ENCODE data around the gene SF3B1.
A peak's percentile ranks its signal among the peaks of the same experiment; 100 is the strongest.

Gene SF3B1

GRCh38 chr2:197450465-197450864 lies 15.6 kb upstream of the SF3B1 start:
- DNase-seq (ENCODE audit: low spot score), result no peak
- TF ChIP-seq CTCF (IDR thresholded peaks at IDR 0.05), result no peak
- Histone ChIP-seq H3K4me3 (no peak overlapping the region), H3K27ac (no peak overlapping the region)

GRCh38 chr2:197446844-197447243 lies 12.0 kb upstream of the SF3B1 start:
- TF ChIP-seq CTCF (IDR thresholded peaks at IDR 0.05), result no peak
- no peak overlapping the region for H3K27ac ChIP-seq

GRCh38 chr2:197445746-197446145 lies 10.9 kb upstream of the SF3B1 start:
- Histone ChIP-seq H3K27ac (no peak overlapping the region), H3K4me3 (no peak overlapping the region)
- no peak for TF ChIP-seq CTCF (IDR thresholded peaks at IDR 0.05)
- DNase-seq (ENCODE audit: low spot score), result no peak

More at GRCh38 chr2:197446844-197447243, 12.0 kb upstream of the SF3B1 start:
- H3K4me3 ChIP-seq, result no peak overlapping the region
- DNase-seq (ENCODE audit: low spot score), result no peak

- H3K27ac ChIP-seq, result peak overlapping the region in 1 of 2 donors; percentile 13
- no peak overlapping the region for H3K4me3 ChIP-seq
- no peak for DNase-seq (ENCODE audit: low spot score)
- TF ChIP-seq CTCF (IDR thresholded peaks at IDR 0.05), result no peak
Observed at GRCh38 chr2:197442857-197443256, 8.0 kb upstream of the SF3B1 start.

- Histone ChIP-seq H3K4me3 (no peak overlapping the region), H3K27ac (no peak overlapping the region)
- no peak for DNase-seq (ENCODE audit: low spot score)
- TF ChIP-seq CTCF (IDR thresholded peaks at IDR 0.05), result no peak
Observed at GRCh38 chr2:197437380-197437779, 2.6 kb upstream of the SF3B1 start.

GRCh38 chr2:197435598-197436420 lies 981 bp upstream of the SF3B1 start:
- TF ChIP-seq CTCF (IDR thresholded peaks at IDR 0.05), result no peak
- Histone ChIP-seq H3K27ac (peak overlapping the region; percentile 92 to 96), H3K4me3 (peak overlapping the region; percentile 83)
- no peak for DNase-seq (ENCODE audit: low spot score)
